Measurements from ENCODE around the gene SLX9. TPM values are rescaled to one million over a fixed set of nuclear protein-coding genes. Genes with fewer than 3 reads are reported as not detected.
"Not testable (repeated sequence)": the region's sequence is repeated elsewhere in the genome, so short reads cannot be mapped to it uniquely, and the experiment has no call there.

Gene SLX9
- total RNA-seq, 6 donors from 2014 or later: 5.5 to 34.6 (median 22.8) TPM

DNA sequence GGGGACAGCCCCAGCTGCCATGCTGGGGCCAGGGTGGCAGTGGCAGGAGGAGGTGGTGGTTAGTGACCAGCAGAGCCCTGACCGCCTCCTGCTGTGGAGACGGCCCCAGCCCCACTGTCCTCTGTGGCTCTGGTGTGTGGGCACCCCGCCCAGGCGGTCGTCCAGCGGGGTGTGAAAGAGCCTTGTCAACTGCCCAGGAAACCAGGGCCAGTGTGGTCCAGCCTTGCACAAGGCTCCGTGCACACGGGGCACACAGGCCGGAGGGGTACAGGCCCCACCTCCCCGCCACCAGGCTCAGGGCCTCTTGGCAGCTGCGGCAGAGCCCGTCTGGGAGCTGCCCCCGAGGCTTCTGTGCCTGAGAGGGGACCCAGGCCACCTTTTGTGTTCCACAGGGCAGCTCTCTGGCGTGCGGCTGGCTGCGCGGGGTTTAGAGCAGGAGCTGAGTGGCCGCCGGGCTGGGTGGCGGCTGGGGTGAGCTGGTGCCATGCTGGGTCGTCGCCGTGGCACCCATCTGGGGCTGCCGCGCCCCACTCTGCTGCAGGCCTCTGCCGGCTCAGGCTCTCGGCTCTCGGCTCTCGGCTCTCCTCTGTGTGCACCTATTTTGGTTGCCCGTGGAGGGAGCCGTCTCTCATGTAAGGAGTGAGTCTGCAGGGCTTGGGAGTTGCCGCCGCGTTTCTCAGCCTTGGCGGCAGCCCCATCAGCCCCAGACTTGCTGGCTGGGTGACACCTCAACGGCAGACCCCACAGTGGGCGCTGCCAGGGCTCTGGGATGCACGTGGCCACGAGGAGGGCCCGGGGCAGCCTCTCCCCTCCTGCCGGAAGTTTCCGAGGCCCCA lies 36.1 kb downstream of the SLX9 start:
- Histone ChIP-seq H3K27me3 (no peaks in the 10 kb centered on the region), H3K27ac (no peak overlapping the region), H3K4me3 (no peak overlapping the region), H3K36me3 (peaks cover 0 to 25% (median 11%) of the 10 kb centered on the region in 4 donors), H3K4me1 (no peaks in the 10 kb centered on the region), H3K9me3 (no peaks in the 10 kb centered on the region)
- TF ChIP-seq POLR2AphosphoS5 (IDR thresholded peaks at IDR 0.05): no peak
- TF ChIP-seq POLR2A (IDR thresholded peaks at IDR 0.05): no peak
- TF ChIP-seq EP300 (IDR thresholded peaks at IDR 0.05): no peak
- TF ChIP-seq, protein P1, sequence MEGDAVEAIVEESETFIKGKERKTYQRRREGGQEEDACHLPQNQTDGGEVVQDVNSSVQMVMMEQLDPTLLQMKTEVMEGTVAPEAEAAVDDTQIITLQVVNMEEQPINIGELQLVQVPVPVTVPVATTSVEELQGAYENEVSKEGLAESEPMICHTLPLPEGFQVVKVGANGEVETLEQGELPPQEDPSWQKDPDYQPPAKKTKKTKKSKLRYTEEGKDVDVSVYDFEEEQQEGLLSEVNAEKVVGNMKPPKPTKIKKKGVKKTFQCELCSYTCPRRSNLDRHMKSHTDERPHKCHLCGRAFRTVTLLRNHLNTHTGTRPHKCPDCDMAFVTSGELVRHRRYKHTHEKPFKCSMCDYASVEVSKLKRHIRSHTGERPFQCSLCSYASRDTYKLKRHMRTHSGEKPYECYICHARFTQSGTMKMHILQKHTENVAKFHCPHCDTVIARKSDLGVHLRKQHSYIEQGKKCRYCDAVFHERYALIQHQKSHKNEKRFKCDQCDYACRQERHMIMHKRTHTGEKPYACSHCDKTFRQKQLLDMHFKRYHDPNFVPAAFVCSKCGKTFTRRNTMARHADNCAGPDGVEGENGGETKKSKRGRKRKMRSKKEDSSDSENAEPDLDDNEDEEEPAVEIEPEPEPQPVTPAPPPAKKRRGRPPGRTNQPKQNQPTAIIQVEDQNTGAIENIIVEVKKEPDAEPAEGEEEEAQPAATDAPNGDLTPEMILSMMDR (IDR thresholded peaks at IDR 0.05): no peak
- DNase-seq (peak in 1 of 2 donors; percentile 79), ATAC-seq (ENCODE audit: low FRiP score in 2 of 2) (no peak)
- WGBS, 2 donors: 96 to 100% methylated on average over 5 to 32 of the region's 42 CpGs

DNA sequence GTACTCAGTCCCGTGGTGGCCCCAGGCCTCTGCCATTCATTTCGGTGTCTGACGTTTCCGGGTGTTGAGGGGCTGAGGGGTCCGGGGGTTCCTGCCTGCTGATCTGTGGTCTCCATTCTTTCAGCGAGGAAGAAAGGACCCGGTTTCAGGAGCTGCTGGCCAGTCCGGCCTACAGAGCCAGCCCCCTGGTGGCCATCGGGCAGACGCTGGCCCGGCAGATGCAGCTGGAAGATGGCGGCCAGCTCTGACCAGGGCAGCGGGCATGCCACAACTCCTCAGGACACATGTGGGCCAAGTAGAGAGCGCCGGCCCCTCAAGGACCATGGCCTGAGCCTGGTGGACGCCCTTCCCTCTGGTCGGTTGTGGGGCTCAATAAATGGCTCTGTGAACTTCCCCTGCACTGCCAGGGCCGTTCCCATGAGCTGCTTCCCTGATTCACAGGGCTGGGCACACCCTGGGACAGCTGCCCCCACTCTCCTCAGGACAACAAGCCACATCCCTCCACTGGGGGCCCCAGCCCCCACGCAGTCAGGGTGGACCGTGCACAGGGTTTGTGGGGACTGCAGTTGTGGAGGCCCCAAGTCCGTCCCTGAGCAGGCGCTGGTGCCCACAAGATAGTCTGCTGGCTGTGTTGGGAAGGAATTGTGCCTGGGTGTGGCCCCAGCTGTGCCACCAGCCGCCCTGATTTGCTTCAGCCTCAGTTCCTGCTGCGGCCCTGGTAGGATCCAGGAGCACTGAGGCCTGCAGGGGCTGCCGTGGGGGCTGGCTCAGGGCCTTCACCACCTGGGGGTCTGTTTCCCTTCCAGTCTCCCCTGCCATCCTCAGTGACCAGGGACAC lies 36.9 kb downstream of the SLX9 start:
- WGBS, 2 donors: 98% methylated on average over 11 of the region's 25 CpGs; no CpG with 5 or more reads in 1 of the 2 donors
- not testable (repeated sequence) for H3K4me3 ChIP-seq; H3K9me3 ChIP-seq; H3K27ac ChIP-seq; H3K27me3 ChIP-seq; ATAC-seq (ENCODE audit: low FRiP score in 2 of 2); H3K4me1 ChIP-seq
- H3K36me3 ChIP-seq: peaks cover 0 to 25% (median 11%) of the 10 kb centered on the region in 4 donors
- DNase-seq: peak in 1 of 2 donors; percentile 64

DNA sequence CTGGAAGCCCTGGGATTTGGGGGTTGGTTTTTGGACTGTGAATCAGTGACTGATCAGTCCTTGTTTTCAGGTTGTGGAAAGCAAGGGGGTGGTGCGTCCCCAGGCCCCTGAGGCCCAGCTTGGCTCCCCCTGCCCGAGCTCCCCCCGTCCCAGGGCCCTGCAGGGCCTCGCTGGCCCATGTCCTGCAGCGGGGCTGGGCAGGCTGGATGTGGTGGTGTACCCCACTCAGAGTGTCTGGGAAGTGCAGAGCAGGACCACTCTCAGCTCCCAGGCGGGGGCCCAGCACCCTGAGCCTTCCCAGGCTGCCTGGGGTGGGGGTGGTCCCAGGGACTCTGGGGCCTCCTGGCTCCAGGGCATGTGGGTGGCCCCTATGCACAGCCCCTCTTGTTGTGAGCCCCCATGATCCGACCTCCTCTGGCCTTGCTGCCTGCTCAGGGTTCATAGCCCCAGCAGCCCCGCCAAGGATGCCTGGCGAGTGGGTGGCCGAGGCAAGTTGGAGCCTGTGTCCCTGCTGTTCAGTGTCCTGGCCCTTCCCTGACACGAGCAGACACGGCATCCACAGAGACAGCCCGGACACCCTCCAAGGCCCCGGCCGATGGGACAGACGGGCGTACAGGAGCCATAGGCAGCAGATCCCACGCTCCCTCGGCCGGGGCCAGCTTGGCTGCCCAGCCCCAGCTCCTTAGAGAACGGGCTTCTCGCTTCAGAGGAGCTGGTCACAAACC lies 37.9 kb downstream of the SLX9 start:
- Histone ChIP-seq H3K36me3 (peaks cover 0 to 25% (median 9%) of the 10 kb centered on the region in 4 donors), H3K9me3 (no peaks in the 10 kb centered on the region), H3K27ac (no peak overlapping the region), H3K4me1 (peaks cover 0 to 5% (median 2%) of the 10 kb centered on the region in 4 donors), H3K27me3 (no peaks in the 10 kb centered on the region), H3K4me3 (no peak overlapping the region)
- TF ChIP-seq EP300 (IDR thresholded peaks at IDR 0.05): no peak
- TF ChIP-seq, protein P1 (IDR thresholded peaks at IDR 0.05): no peak
- TF ChIP-seq POLR2A (IDR thresholded peaks at IDR 0.05): no peak
- no peak for TF ChIP-seq POLR2AphosphoS5 (IDR thresholded peaks at IDR 0.05)
- DNase-seq (peak in 1 of 2 donors; percentile 66), ATAC-seq (ENCODE audit: low FRiP score in 2 of 2) (no peak)
- WGBS, 2 donors: 96 to 98% methylated on average over 11 to 21 of the region's 22 CpGs

DNA sequence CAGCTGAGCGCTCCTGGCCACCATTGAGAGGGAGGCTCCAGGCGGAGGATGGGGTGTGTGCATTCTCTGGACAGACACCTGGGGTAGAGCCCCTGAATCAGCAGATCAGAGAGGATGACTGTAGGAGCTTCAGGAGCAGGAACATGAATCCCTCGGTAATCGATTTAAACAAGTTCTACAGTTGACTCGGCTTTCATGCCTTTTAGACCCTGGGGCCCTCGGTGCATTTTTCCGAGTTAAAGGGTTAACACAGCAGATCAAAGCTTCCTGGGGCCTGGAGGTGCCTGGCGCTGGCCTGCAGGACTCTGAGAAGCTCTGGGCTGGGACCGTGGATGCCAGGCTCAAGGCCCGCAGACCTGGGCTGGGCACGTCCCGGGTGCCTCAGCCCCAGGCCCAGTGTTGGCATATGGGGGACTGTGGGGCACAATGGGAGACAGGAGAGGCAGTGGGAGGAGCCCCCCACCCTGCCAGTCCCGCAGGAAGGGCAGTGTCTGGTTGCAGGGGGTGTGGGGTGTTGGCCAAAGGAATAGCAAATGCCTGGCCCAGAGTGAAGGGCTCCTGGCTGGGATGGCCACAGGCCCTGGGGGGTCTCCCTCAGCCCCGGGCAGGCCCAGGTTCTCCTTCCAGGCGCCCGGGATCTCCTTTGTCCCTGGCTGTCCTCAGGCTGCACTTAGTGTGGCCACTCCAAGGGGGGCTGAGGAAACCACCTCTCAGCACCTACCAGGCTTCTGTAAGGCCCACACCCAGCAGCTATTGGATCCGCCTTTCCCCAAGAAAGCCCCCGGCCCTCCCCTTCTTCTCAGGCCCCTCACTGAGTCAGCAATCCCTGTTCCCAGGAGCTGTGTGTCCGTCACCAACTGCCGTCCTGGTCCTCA lies 40.1 kb downstream of the SLX9 start:
- no peak overlapping the region for H3K4me3 ChIP-seq
- H3K36me3 ChIP-seq: peaks cover 0 to 20% (median 6%) of the 10 kb centered on the region in 4 donors
- peak in 1 of 2 donors; percentile 68 for DNase-seq
- peak overlapping the region in 1 of 4 donors; percentile 21 for H3K27ac ChIP-seq
- H3K9me3 ChIP-seq: no peaks in the 10 kb centered on the region
- no peaks in the 10 kb centered on the region for H3K27me3 ChIP-seq
- TF ChIP-seq POLR2A (IDR thresholded peaks at IDR 0.05): no peak
- WGBS, 2 donors: 88 to 94% methylated on average over 13 to 20 of the region's 20 CpGs
- H3K4me1 ChIP-seq: peaks cover 0 to 10% (median 5%) of the 10 kb centered on the region in 4 donors
- no peak for ATAC-seq (ENCODE audit: low FRiP score in 2 of 2)
